Tibial artery (tissue), 4 donors: ENCODE results near the gene OTUD5.

Source experiments
- DNase-seq, 2 donors: peaks; one replicate each; pipeline ENCODE4 v3.0.0-alpha.2; 2019
- H3K27ac ChIP-seq, 2 donors: fragments of 200-600 bp; sonication (generic) in 1 of 2; 1 replicate in 1 of 2; 2 replicates in 1 of 2; pipeline ENCODE4 v1.5.1; 2018 to 2019; ENCODE audit warnings: mild to moderate bottlenecking in 1 of 2
- H3K27me3 ChIP-seq, 2 donors: fragments of 200-600 bp; sonication (generic) in 1 of 2; one replicate each; pipeline versions ENCODE4 v1.5.1 to v1.6.0; 2016 to 2019
- H3K36me3 ChIP-seq, 3 donors: fragments of 200-600 bp; sonication (generic) in 2 of 3; one replicate each; pipeline ENCODE4 v1.5.1; 2016 to 2019; ENCODE audit warnings: mild to moderate bottlenecking in 2 of 3
- H3K4me1 ChIP-seq, 4 donors: fragments of 200-600 bp; sonication (generic) in 2 of 4; 1 replicate in 3 of 4; 2 replicates in 1 of 4; pipeline ENCODE4 v1.5.1; 2016 to 2019
- H3K4me3 ChIP-seq, 2 donors: fragments of 200-600 bp; sonication (generic) in 1 of 2; 1 replicate in 1 of 2; 2 replicates in 1 of 2; pipeline ENCODE4 v1.5.1; 2018 to 2019; ENCODE audit warnings: mild to moderate bottlenecking in 2 of 2
- H3K9me3 ChIP-seq, 3 donors: fragments of 200-600 bp; sonication (generic) in 1 of 3; one replicate each; pipeline ENCODE4 v1.5.1; 2016 to 2019
- CTCF ChIP-seq, 2 experiments: fragments of 200-600 bp in 1 of 2; fragments of 450-650 bp in 1 of 2; IDR thresholded peaks; one replicate each; pipeline ENCODE4 v1.5.1; 2017 to 2019; ENCODE audit warnings: antibody characterized with exemption in 2 of 2, mild to moderate bottlenecking in 1 of 2, moderate library complexity in 1 of 2
- intact Hi-C: fragments of 100-400 bp; cut with DNase I; formaldehyde crosslinking; loops from one replicate; pipeline ENCODE4 v1.15.0; 2023; ENCODE audit warnings: low total_unique reads

Gene OTUD5

GRCh38 chrX:48913605-48914366 is 43.6 kb downstream of the OTUD5 start:
- TF ChIP-seq CTCF (IDR thresholded peaks at IDR 0.05) = no peak
- H3K4me3 ChIP-seq = no peak overlapping the region
- H3K27ac ChIP-seq = no peak overlapping the region
- no peak for DNase-seq
- H3K27me3 ChIP-seq = no peaks in the 10 kb centered on the region
- no peaks in the 10 kb centered on the region for H3K9me3 ChIP-seq
- H3K4me1 ChIP-seq = peaks cover 0 to 27% (median 10%) of the 10 kb centered on the region in 4 donors
- H3K36me3 ChIP-seq = peaks cover 0 to 8% (median 0%) of the 10 kb centered on the region in 3 donors
- intact Hi-C loops = no loop called here

GRCh38 chrX:48911412-48912182 is 45.8 kb downstream of the OTUD5 start, which contains the start of gene SLC35A2:
Gene SLC35A2, minus strand, starts transcription at chrX:48911646. Its CDS starts 10 bp downstream, at chrX:48911636.
- Histone ChIP-seq H3K27ac (peak within 1 kb of the TSS; percentile 77 to 79), H3K4me3 (peak within 1 kb of the TSS; percentile 69 to 76), H3K4me1 (peaks cover 0 to 12% (median 10%) of the 10 kb centered on the region in 4 donors), H3K9me3 (no peaks in the 10 kb centered on the region), H3K36me3 (peaks cover 0 to 24% (median 3%) of the 10 kb centered on the region in 3 donors), H3K27me3 (no peaks in the 10 kb centered on the region)
- DNase-seq = peak; percentile 76 to 83
- no peak for TF ChIP-seq CTCF (IDR thresholded peaks at IDR 0.05)
- intact Hi-C loops = no loop called here

- no peaks in the 10 kb centered on the region for H3K27me3 ChIP-seq
- peaks cover 0 to 30% (median 6%) of the 10 kb centered on the region in 3 donors for H3K36me3 ChIP-seq
- peaks cover 0 to 12% (median 10%) of the 10 kb centered on the region in 4 donors for H3K4me1 ChIP-seq
- peak overlapping the region; percentile 69 to 76 for H3K4me3 ChIP-seq
- no peak for TF ChIP-seq CTCF (IDR thresholded peaks at IDR 0.05)
- DNase-seq = no peak
- no peaks in the 10 kb centered on the region for H3K9me3 ChIP-seq
- H3K27ac ChIP-seq = peak overlapping the region; percentile 77 to 79
- intact Hi-C loops = no loop called here
Measured at GRCh38 chrX:48910926-48911411, 46.4 kb downstream of the OTUD5 start.

- TF ChIP-seq CTCF (IDR thresholded peaks at IDR 0.05) = no peak
- Histone ChIP-seq H3K27me3 (no peaks in the 10 kb centered on the region), H3K4me1 (peaks cover 0 to 12% (median 10%) of the 10 kb centered on the region in 4 donors), H3K27ac (no peak overlapping the region), H3K4me3 (no peak overlapping the region), H3K9me3 (no peaks in the 10 kb centered on the region), H3K36me3 (peaks cover 0 to 42% (median 7%) of the 10 kb centered on the region in 3 donors)
- DNase-seq = no peak
- intact Hi-C loops = no loop called here
Measured at GRCh38 chrX:48909703-48910294, 47.6 kb downstream of the OTUD5 start.

- no peak for TF ChIP-seq CTCF (IDR thresholded peaks at IDR 0.05)
- H3K36me3 ChIP-seq = peaks cover 0 to 41% (median 12%) of the 10 kb centered on the region in 3 donors
- no peak overlapping the region for H3K27ac ChIP-seq
- intact Hi-C loops = no loop called here
- no peaks in the 10 kb centered on the region for H3K27me3 ChIP-seq
- H3K4me1 ChIP-seq = peaks cover 0 to 12% (median 10%) of the 10 kb centered on the region in 4 donors
- DNase-seq = no peak
- no peak overlapping the region for H3K4me3 ChIP-seq
- no peaks in the 10 kb centered on the region for H3K9me3 ChIP-seq
Measured at GRCh38 chrX:48908600-48908999, 48.8 kb downstream of the OTUD5 start.
